GM12878 (cell line): ENCODE measurements around the gene DAAM2. TPM values are rescaled to one million over a fixed set of nuclear protein-coding genes. Genes with fewer than 3 reads are reported as not detected.

Experiments used
- ATAC-seq: fragments of 200-7000 bp; cut with Tn5 transposase; 3 replicates; pipeline ENCODE4 v1.9.1; 2020; ENCODE audit warnings: mild to moderate bottlenecking, moderate library complexity
- BruUV-seq: library from RNA; stranded (reverse); fragments of 400-500 nt; replicated peaks from 2 replicates; lab custom pipeline; 2021; lab: Mats Ljungman, UMichigan
- CTCF ChIA-PET: fragments of 300-600 bp; sonication (Branson Sonifier 250); formaldehyde crosslinking; extraction: SDS; loops from one replicate; lab custom pipeline; 2021; ENCODE audit warnings: inconsistent platforms; lab: Yijun Ruan, JAX
- POLR2A ChIA-PET: fragments of 350-600 bp; formaldehyde crosslinking; extraction: SDS; loops from one replicate; lab custom pipeline; 2021; ENCODE audit warnings: inconsistent platforms; lab: Charles Lee
- RAD21 ChIA-PET: fragments of 300-600 bp; sonication (Branson Sonifier 250); formaldehyde crosslinking; loops from one replicate; lab custom pipeline; 2023; ENCODE audit warnings: antibody characterized with exemption; ENCODE audit not compliant: unreplicated experiment; lab: Charles Lee
- SMC1A ChIA-PET: fragments of 300-600 bp; sonication (Branson Sonifier 250); formaldehyde crosslinking; loops from one replicate; lab custom pipeline; 2023; ENCODE audit not compliant: unreplicated experiment, uncharacterized antibody; lab: Charles Lee
- DNase-seq: peaks from one replicate; pipeline ENCODE4 v3.0.0-alpha.2; 2011; ENCODE audit warnings: low read depth, low spot score
- FAIRE-seq: peaks from 3 replicates; lab custom pipeline; 2011; peaks lifted over from hg19 to GRCh38; lab: Jason Lieb, UNC
- H2AFZ ChIP-seq: 2 replicates; pipeline ENCODE4 v1.6.0; 2011; ENCODE audit warnings: low read depth, low read length, control low read depth; ENCODE audit not compliant: control insufficient read depth
- H3K27ac ChIP-seq: 2 replicates; pipeline ENCODE4 v1.5.1; 2011; ENCODE audit warnings: control low read depth; ENCODE audit not compliant: control insufficient read depth, insufficient read depth
- H3K27me3 ChIP-seq, 2 experiments: replicated peaks in 1 of 2; 2 replicates each; pipeline versions ENCODE4 v1.6.0 to v1.6.1; 2011; ENCODE audit warnings: low read length in 1 of 2; ENCODE audit not compliant: control insufficient read depth in 2 of 2, insufficient read depth in 2 of 2
- H3K36me3 ChIP-seq, 2 experiments: 2 replicates each; pipeline ENCODE4 v1.5.1; 2011; ENCODE audit warnings: low read length in 1 of 2; ENCODE audit not compliant: control insufficient read depth in 2 of 2, insufficient read depth in 2 of 2
- H3K4me1 ChIP-seq: 2 replicates; pipeline ENCODE4 v1.6.1; 2011; ENCODE audit warnings: mild to moderate bottlenecking, low read length, moderate library complexity, mixed read lengths; ENCODE audit not compliant: control insufficient read depth, insufficient read depth
- H3K4me2 ChIP-seq: 2 replicates; pipeline ENCODE4 v1.6.0; 2011; ENCODE audit warnings: control low read depth; ENCODE audit not compliant: control insufficient read depth, insufficient read depth
- H3K4me3 ChIP-seq: fragments of 200-600 bp; sonication (generic); 2 replicates; pipeline ENCODE4 v1.5.1; 2016
- H3K79me2 ChIP-seq: 2 replicates; pipeline ENCODE4 v1.6.0; 2011; ENCODE audit warnings: low read length; ENCODE audit not compliant: control insufficient read depth, insufficient read depth
- H3K9ac ChIP-seq: 2 replicates; pipeline ENCODE4 v1.8.0; 2011; ENCODE audit warnings: low read length, control low read depth, mixed read lengths; ENCODE audit not compliant: control insufficient read depth, insufficient read depth
- H3K9me3 ChIP-seq: replicated peaks from 3 replicates; pipeline ENCODE4 v1.5.1; 2011; ENCODE audit warnings: mild to moderate bottlenecking, low read length; ENCODE audit not compliant: control insufficient read depth, insufficient read depth
- H4K20me1 ChIP-seq: 2 replicates; pipeline ENCODE4 v1.6.0; 2011; ENCODE audit not compliant: control insufficient read depth, insufficient read depth
- BCL11A ChIP-seq: IDR thresholded peaks from 2 replicates; pipeline ENCODE4 v1.6.1; 2011; ENCODE audit warnings: low read depth, low read length
- CBX3 ChIP-seq: fragments of 200-600 bp; sonication (generic); IDR thresholded peaks from 2 replicates; pipeline ENCODE4 v1.6.1; 2016; ENCODE audit warnings: low read depth, borderline replicate concordance
- E2F4 ChIP-seq: IDR thresholded peaks from 2 replicates; pipeline ENCODE4 v1.6.1; 2012; ENCODE audit warnings: low read depth, low read length, improper control_type of control experiment
- GABPA ChIP-seq: IDR thresholded peaks from 2 replicates; pipeline ENCODE4 v1.6.1; 2014; ENCODE audit warnings: antibody characterized with exemption, low read depth, mild to moderate bottlenecking, inconsistent platforms
- JUNB ChIP-seq: IDR thresholded peaks from 2 replicates; pipeline ENCODE4 v1.6.1; 2016; ENCODE audit warnings: antibody characterized with exemption, mild to moderate bottlenecking
- KDM1A ChIP-seq: fragments of 200-600 bp; sonication (generic); IDR thresholded peaks from 2 replicates; pipeline ENCODE4 v1.6.1; 2016; ENCODE audit warnings: borderline replicate concordance
- RELB ChIP-seq: fragments of 450-650 bp; IDR thresholded peaks from 2 replicates; pipeline ENCODE4 v1.6.1; 2017; ENCODE audit warnings: low read depth, mild to moderate bottlenecking, moderate library complexity
- RUNX3 ChIP-seq: IDR thresholded peaks from 2 replicates; pipeline ENCODE4 v1.6.1; 2012; ENCODE audit warnings: low read length, inconsistent platforms
- SMAD5 ChIP-seq: IDR thresholded peaks from 2 replicates; pipeline ENCODE4 v1.6.1; 2016; ENCODE audit warnings: antibody characterized with exemption, low read depth
- SPI1 ChIP-seq: IDR thresholded peaks from 2 replicates; pipeline ENCODE4 v1.6.1; 2011; ENCODE audit warnings: low read depth, mild to moderate bottlenecking, low read length, moderate library complexity, borderline replicate concordance; ENCODE audit not compliant: insufficient read depth
- STAT1 ChIP-seq: fragments of 450-650 bp; conservative IDR thresholded peaks from 2 replicates; pipeline ENCODE4 v1.6.1; 2014; ENCODE audit warnings: antibody characterized with exemption, mild to moderate bottlenecking
- ZNF592 ChIP-seq: fragments of 450-650 bp; IDR thresholded peaks from 2 replicates; pipeline ENCODE4 v1.6.1; 2017; ENCODE audit warnings: mild to moderate bottlenecking, moderate library complexity
- WGBS: methylation state at CpG from one replicate; pipeline ENCODE4 v1.1.6; 2016; ENCODE audit warnings: low lambda C conversion rate; ENCODE audit not compliant: insufficient replicate concordance, insufficient coverage; ENCODE audit errors: missing lambda C conversion rate; 5-methylcytosine and 5-hydroxymethylcytosine counted together
- in situ Hi-C: fragments of 300-500 bp; cut with MboI; formaldehyde crosslinking; loops from 9 replicates; pipeline ENCODE4 v1.14.3; 2018; ENCODE audit warnings: mixed read lengths
- intact Hi-C: fragments of 100-400 bp; cut with micrococcal nuclease; formaldehyde crosslinking; loops from one replicate; pipeline ENCODE4 v1.14.2; 2022; ENCODE audit not compliant: unreplicated experiment
- polyA plus RNA-seq, 11 experiments: library from polyadenylated mRNA; depleted of rRNA in 4 of 11; unstranded in 6 of 11; stranded (reverse) in 5 of 11; fragments of >200 nt; fragmentation: Nextera tagmentation in 4 of 11; fragmentation: Illumina TruSeq in 1 of 11; extraction: Ambion mirVana in 4 of 11; extraction: Trizol in 1 of 11; gene quantifications; 1 replicate in 1 of 11; 2 replicates in 10 of 11; pipeline versions ENCODE4 v1.2.1 to v1.2.3, GENCODE V29; 2011 to 2016; ENCODE audit warnings: inconsistent platforms in 2 of 11, missing spikeins in 2 of 11, low read depth in 1 of 11
- total RNA-seq, 4 experiments: library from RNA; depleted of rRNA in 3 of 4; stranded (reverse); fragments of >200 nt in 3 of 4; fragmentation: Illumina TruSeq in 1 of 4; extraction: Trizol in 1 of 4; gene quantifications; 2 replicates each; pipeline versions ENCODE4 v1.2.1 to v1.2.3, GENCODE V29; 2013 to 2021

Gene DAAM2
- total and polyA plus RNA-seq, 10 of the 15 experiments (the other 5 are each of a cell fraction or from before 2014, with no cell fraction given): 0.05 to 0.22 TPM; not detected in 8

- ChIA-PET SMC1A (interaction anchor here (1.4 kb wide), 1 partner anchor 12 kb away, joined by 4 read pairs; no protein-coding TSS in a partner anchor), POLR2A (no interaction called here), RAD21 (no interaction called here), CTCF (interaction anchor here (1.3 kb wide), 1 partner anchor 9 kb away, joined by 4 read pairs; no protein-coding TSS in a partner anchor)
- H3K27ac ChIP-seq: no peak overlapping the region
- intact Hi-C loops: no loop called here
- no TSS peak for BruUV-seq
- H3K27me3 ChIP-seq: no peaks in the 10 kb centered on the region
- ATAC-seq (no peak), DNase-seq (no peak), FAIRE-seq (no peak)
- no peak overlapping the region for H3K4me2 ChIP-seq
- no peak overlapping the region for H3K4me3 ChIP-seq
- no peak for TF ChIP-seq SMAD5
- no peak for TF ChIP-seq BCL11A
- no peak for TF ChIP-seq RUNX3
- in situ Hi-C loops: no loop called here
- H4K20me1 ChIP-seq: no peaks in the 10 kb centered on the region
- H3K9ac ChIP-seq: no peak overlapping the region
- H3K36me3 ChIP-seq: no peaks in the 10 kb centered on the region
- no peaks in the 10 kb centered on the region for H3K79me2 ChIP-seq
- no peak overlapping the region for H2AFZ ChIP-seq
- H3K9me3 ChIP-seq: no peaks in the 10 kb centered on the region
- no peaks in the 10 kb centered on the region for H3K4me1 ChIP-seq
Observed at GRCh38 chr6:39910164-39910563, 118.0 kb downstream of the DAAM2 start.

DNA sequence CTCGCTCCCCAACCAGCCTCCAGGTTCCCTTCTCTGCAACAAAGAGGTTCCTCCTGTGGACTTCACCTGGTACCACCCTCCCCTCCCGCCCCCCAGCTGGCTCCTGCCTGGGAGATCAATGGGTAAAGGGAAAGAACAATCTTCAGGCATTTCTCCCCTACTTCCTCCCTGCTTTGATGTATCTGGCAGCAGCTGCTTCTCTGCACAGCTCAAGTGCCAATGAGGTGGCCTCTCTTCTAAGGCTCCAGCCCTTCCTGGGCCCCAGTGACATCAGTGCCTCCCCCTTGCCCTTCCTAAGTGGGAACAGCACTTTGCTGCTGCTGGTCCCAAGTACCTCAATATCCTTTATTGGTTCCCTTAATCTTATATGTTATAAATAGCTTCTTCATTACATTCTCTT lies 118.6 kb downstream of the DAAM2 start:
- FAIRE-seq (no peak), ATAC-seq (no peak), DNase-seq (no peak)
- intact Hi-C loops (no loop called here), in situ Hi-C loops (no loop called here)
- H4K20me1 ChIP-seq: no peaks in the 10 kb centered on the region
- H3K27ac ChIP-seq: no peak overlapping the region
- no peaks in the 10 kb centered on the region for H3K9me3 ChIP-seq
- SMC1A ChIA-PET: interaction anchor here (1.4 kb wide), 1 partner anchor 11 kb away, joined by 4 read pairs; no protein-coding TSS in a partner anchor
- no peak overlapping the region for H3K4me3 ChIP-seq
- no peaks in the 10 kb centered on the region for H3K36me3 ChIP-seq
- WGBS: 0% methylated on average over 2 of the region's 2 CpGs
- no peaks in the 10 kb centered on the region for H3K79me2 ChIP-seq
- CTCF ChIA-PET: no interaction called here
- no peak overlapping the region for H3K4me2 ChIP-seq
- no peaks in the 10 kb centered on the region for H3K4me1 ChIP-seq
- H2AFZ ChIP-seq: no peak overlapping the region
- POLR2A ChIA-PET: no interaction called here
- BruUV-seq: no TSS peak
- no peak overlapping the region for H3K9ac ChIP-seq
- RAD21 ChIA-PET: no interaction called here
- no peaks in the 10 kb centered on the region for H3K27me3 ChIP-seq
- no peak for TF ChIP-seq SPI1
- TF ChIP-seq STAT1: no peak
- no peak for TF ChIP-seq E2F4
- no peak for TF ChIP-seq GABPA
- TF ChIP-seq JUNB: no peak
- no peak for TF ChIP-seq RELB
- no peak for TF ChIP-seq KDM1A
- TF ChIP-seq ZNF592: no peak
- no peak for TF ChIP-seq CBX3
